22Rv1 (cell line): Measurements from ENCODE around the gene LBP.

Experiments
- CTCF ChIP-seq: fragments of 450-650 bp; IDR thresholded peaks from 2 replicates; pipeline ENCODE4 v1.5.1; 2017; ENCODE audit warnings: mild to moderate bottlenecking
- ZFX ChIP-seq: fragments of 450-650 bp; IDR thresholded peaks from 2 replicates; pipeline ENCODE4 v1.6.1; 2017; ENCODE audit warnings: antibody characterized with exemption, borderline replicate concordance

GRCh38 chr20:38369389-38369788, 23.1 kb downstream of the LBP start:
- TF ChIP-seq CTCF, result no peak
- no peak for TF ChIP-seq ZFX
